Fibroblast of the aortic adventitia (primary cell): ENCODE results near the gene SPEM2. TPM values are rescaled to one million over a fixed set of nuclear protein-coding genes. Genes with fewer than 3 reads are reported as not detected.

Experiments
- DNase-seq: peaks from one replicate; pipeline ENCODE4 v3.0.0-alpha.2; 2010; ENCODE audit warnings: low read depth
- H3K4me3 ChIP-seq: 2 replicates; pipeline ENCODE4 v1.5.1; 2011; ENCODE audit warnings: low read depth, mild to moderate bottlenecking, control low read depth, low read length, moderate library complexity
- total RNA-seq: library from RNA; depleted of rRNA; stranded (reverse); fragments of >200 nt; gene quantifications from 2 replicates; pipeline ENCODE4 v1.2.3, GENCODE V29; 2012; ENCODE audit warnings: low replicate concordance
- TF ChIP-seq, protein P1 (sequence below): IDR thresholded peaks from 2 replicates; pipeline ENCODE4 v1.5.1; 2011; ENCODE audit warnings: mild to moderate bottlenecking, low read length, control low read depth, inconsistent platforms; ENCODE audit not compliant: insufficient read depth

SPEM2 gene
- total RNA-seq, 1 donor, result not detected

DNA sequence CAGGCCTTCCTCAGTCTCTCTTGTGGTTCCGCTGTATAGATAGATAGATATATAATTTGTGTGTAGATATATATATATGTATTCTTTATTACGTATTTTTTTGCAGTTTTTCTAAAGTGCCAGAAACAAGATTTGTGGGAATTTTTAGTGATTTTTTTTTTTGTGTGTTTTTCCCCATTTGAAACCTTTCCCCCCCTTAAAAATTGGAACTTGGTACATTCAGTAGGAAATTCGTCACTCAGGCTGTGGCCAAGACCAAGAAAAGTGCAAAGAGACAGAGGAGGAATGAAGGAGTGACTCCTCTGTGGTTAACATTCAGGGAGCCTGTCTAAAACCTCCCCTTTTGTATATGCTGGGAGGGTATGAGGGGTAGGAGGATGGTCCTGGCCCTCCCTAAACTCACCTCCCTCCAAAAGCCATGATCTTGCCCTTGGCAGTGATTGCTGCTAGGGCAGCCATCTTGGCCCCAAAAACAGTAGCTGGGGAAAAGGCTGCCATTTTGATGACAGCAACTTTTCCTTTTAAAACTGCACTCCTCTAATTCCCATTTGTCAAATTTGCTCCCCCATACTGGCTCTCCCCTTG is 34.6 kb downstream of the SPEM2 start:
- H3K4me3 ChIP-seq, result no peak overlapping the region
- TF ChIP-seq, protein P1, sequence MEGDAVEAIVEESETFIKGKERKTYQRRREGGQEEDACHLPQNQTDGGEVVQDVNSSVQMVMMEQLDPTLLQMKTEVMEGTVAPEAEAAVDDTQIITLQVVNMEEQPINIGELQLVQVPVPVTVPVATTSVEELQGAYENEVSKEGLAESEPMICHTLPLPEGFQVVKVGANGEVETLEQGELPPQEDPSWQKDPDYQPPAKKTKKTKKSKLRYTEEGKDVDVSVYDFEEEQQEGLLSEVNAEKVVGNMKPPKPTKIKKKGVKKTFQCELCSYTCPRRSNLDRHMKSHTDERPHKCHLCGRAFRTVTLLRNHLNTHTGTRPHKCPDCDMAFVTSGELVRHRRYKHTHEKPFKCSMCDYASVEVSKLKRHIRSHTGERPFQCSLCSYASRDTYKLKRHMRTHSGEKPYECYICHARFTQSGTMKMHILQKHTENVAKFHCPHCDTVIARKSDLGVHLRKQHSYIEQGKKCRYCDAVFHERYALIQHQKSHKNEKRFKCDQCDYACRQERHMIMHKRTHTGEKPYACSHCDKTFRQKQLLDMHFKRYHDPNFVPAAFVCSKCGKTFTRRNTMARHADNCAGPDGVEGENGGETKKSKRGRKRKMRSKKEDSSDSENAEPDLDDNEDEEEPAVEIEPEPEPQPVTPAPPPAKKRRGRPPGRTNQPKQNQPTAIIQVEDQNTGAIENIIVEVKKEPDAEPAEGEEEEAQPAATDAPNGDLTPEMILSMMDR, result no peak
- peak; percentile 24 for DNase-seq

DNA sequence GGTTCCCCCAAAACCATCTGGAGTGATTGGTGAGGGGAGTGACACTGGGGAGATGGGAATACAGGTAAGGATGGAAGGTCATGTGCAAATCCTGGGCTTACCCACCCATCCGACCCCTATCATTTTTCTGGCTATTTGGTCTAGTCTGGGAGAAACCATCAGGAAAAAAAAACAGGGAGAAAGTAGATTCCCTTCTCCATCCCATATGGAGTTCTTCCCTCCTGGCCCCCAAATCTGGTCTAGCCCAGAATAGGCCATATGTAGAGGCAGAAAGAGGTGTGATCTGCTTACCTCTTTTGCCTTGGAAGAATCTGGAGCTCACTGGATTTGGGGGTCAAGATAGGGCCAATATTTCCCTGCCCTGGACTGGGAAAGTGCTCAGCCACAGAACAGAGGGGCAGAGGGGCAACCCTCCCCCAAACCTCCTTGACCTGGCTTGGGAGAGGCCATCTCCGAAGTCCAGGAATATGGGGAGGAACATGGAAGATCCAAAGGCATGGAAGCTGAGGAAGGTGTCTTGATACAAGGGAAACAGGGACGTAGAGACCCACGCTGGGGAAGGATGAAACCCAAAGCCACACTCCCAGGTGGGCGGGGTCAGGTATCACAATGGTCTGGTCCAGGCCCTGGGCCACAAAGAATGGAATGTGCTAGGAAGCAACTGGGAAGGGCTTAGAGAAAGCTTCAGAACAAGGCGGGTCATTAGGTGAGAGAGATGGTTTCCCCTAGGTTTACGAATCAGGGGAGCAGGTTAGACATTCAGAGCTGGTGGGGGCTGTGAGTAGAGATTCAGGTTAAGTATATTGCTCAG is 35.6 kb downstream of the SPEM2 start:
- TF ChIP-seq, protein P1, result no peak
- DNase-seq, result no peak
- H3K4me3 ChIP-seq, result no peak overlapping the region

DNA sequence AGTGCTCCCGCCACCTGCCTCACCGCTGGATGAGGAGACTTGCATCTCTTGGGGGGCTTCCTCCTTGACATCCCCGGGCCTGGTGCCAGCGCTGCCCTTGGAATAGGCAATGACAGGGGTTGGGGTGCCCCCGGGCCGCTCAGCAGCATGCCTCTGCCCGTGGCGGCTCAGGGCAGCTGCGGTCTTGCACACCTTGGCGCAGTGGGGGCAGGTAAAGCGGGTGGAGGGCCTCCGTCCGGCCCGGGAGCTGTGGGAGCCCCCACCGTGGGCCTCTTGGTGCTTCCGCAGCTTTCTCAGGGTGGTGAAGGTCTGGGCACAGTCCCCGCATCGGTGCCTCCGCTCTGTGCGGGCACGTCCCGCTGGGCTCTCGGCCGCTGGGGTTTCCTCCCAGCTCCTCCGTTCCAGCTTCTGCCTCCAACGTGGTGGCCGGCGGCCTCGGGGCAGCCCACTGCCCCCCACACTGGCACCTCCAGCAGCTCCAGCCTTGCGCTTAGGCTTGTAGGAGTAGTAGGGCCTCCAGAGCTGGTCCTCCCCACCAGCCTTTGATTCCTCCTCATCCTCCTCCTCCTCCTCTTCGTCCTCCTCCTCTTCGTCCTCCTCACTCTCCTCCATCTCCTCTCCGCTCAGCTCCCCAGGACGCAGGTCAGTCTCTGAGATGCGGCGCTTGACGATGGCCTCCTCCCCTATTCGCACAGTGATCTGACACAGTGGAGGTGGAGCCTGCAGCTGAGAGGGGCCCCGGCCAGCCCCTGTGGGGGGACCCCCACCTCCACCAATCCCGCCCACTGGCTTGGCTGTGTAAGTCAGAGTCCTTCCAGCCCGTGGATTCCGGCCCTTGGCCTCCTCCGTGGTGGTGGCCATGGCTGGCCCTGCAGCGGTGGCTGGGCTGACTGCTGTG is 37.3 kb downstream of the SPEM2 start:
- H3K4me3 ChIP-seq, result no peak overlapping the region
- no peak for DNase-seq
- TF ChIP-seq, protein P1, result no peak

DNA sequence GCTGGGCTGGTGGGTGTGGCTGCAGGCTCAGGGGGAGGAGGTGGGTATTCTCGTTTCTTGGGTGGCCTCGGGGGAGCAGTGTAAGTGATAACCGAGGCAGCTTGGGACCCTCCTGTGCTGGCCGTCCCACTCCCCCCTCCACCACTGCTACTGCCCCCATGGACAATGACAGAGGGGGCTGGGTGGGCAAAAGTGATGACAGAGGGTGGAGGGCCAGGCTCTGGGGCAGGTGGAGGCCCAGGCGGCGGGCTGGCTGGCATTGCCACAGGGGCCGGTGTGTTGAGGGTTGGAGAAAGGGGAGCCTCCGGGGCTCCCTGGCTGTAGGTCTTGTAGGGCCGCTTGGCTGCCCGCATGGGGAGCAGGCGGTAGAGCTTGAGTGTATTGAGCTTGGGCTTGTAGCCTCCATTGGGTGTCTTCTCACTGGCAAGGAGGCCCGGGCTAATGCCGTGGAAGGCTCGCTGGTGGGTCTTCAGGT is 38.0 kb downstream of the SPEM2 start:
- DNase-seq, result no peak
- TF ChIP-seq, protein P1, result no peak
- no peak overlapping the region for H3K4me3 ChIP-seq

DNA sequence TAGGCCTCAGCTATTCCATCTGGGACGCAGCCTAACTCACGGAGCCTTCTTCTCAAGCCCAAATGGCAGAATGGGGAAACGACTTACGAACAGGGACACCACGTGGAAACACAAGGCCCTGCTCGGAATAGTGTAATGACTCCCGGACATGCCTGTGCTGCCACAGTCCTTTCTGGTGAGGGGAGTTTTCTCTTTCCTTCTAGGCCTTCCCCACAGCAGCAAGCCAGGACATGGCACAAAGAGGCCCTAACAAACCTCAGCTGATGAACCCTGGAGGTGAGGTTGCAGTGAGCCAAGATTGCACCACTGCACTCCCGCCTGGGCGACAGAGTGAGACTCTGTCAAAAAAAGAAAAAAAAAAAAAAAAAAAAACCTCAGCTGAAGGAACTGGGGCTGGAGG is 38.7 kb downstream of the SPEM2 start:
- no peak overlapping the region for H3K4me3 ChIP-seq
- no peak for DNase-seq
- TF ChIP-seq, protein P1, result no peak

DNA sequence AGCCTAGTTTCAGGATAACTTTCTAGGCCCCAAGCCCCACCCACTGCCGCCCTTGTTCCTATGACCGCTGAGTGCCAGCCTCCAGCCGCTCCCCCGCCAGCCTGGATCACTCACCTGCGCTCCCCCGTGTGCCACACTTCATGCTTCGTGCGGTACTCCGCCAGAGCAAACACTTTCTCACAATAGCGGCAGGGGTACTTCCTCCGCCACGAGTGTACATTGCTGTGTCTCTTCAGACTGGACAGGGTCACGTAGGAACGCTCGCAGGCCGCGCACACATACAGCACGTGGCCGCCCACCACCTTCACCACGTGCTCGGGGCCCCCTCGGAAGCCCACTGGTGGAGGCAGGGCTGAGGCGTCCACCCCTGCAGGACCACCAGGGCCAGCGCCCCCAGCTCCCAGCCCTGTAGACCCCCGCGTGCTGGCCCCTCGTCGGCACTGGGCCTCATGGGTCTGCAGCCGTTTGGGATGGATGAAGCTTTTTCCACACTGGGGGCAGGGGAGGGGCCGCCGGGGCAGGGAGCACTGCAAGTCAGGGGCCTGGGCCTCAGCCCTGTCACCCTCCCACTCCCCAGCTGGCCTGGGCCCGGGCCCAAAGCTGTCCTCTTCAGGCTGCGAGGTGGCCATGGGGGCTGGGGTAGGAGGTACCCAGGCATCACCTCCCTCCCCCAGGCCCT is 40.3 kb downstream of the SPEM2 start:
- TF ChIP-seq, protein P1, result no peak

More for the DNA sequence above, 40.3 kb downstream of the SPEM2 start:
- H3K4me3 ChIP-seq, result no peak overlapping the region
- DNase-seq, result no peak
